Measurements from ENCODE around the gene PXYLP1.

DNA sequence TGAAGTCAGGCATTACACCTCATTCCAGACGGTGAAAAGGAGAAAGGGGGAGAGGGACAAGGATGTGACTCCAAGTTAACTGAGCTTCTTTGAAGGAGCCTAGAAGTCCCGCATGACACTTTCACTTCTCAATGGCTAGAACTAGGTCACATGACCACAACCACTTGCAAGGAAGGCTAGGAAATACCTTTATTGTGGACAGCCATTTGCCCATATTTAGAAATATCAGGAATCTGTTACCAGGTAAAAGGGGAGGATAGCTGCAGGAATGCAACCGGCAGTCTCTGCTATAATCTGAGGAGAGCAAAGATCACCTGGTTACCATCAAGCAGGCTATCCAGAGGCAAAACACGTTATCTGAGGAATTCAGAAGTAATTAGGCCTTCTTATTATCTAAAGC, 28.9 kb upstream of the PXYLP1 start:
- TF ChIP-seq, protein P1, sequence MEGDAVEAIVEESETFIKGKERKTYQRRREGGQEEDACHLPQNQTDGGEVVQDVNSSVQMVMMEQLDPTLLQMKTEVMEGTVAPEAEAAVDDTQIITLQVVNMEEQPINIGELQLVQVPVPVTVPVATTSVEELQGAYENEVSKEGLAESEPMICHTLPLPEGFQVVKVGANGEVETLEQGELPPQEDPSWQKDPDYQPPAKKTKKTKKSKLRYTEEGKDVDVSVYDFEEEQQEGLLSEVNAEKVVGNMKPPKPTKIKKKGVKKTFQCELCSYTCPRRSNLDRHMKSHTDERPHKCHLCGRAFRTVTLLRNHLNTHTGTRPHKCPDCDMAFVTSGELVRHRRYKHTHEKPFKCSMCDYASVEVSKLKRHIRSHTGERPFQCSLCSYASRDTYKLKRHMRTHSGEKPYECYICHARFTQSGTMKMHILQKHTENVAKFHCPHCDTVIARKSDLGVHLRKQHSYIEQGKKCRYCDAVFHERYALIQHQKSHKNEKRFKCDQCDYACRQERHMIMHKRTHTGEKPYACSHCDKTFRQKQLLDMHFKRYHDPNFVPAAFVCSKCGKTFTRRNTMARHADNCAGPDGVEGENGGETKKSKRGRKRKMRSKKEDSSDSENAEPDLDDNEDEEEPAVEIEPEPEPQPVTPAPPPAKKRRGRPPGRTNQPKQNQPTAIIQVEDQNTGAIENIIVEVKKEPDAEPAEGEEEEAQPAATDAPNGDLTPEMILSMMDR (IDR thresholded peaks at IDR 0.05; ENCODE audit: insufficient read depth, low read depth, low read length) = no peak
- TF ChIP-seq EZH2 (IDR thresholded peaks at IDR 0.05; ENCODE audit: insufficient read depth, low read length) = no peak

All from astrocyte (in vitro differentiated cells and primary cell).